K562 (cell line): Measurements from ENCODE around the gene LRP10. TPM values are rescaled to one million over a fixed set of nuclear protein-coding genes. Genes with fewer than 3 reads are reported as not detected.

Source experiments
- C11orf30 ChIP-seq: fragments of 450-650 bp; IDR thresholded peaks from 2 replicates; pipeline ENCODE4 v1.6.1; 2016; ENCODE audit warnings: low read depth, mild to moderate bottlenecking
- CBX3 ChIP-seq, 2 experiments: IDR thresholded peaks; 1 replicate in 1 of 2; 2 replicates in 1 of 2; pipeline ENCODE4 v1.6.1; 2012; ENCODE audit warnings: inconsistent platforms in 2 of 2, low read length in 2 of 2, borderline replicate concordance in 1 of 2, control low read depth in 1 of 2
- CREB1 ChIP-seq, 2 experiments: sonication (generic) in 1 of 2; formaldehyde crosslinking in 1 of 2; IDR thresholded peaks; 2 replicates each; pipeline versions ENCODE4 v1.6.1 to v1.8.0; 2012 to 2022; ENCODE audit warnings: inconsistent platforms in 1 of 2, mild to moderate bottlenecking in 1 of 2, missing genetic modification reagents in 1 of 2, moderate library complexity in 1 of 2
- GATAD2B ChIP-seq: fragments of 450-650 bp; IDR thresholded peaks from 2 replicates; pipeline ENCODE4 v1.6.1; 2017; ENCODE audit warnings: mild to moderate bottlenecking, borderline replicate concordance
- HCFC1 ChIP-seq: IDR thresholded peaks from 2 replicates; pipeline ENCODE4 v1.6.1; 2012; ENCODE audit warnings: low read depth, low read length, improper control_type of control experiment
- JUND ChIP-seq, 2 experiments: IDR thresholded peaks; 2 replicates in 1 of 2; 3 replicates in 1 of 2; pipeline ENCODE4 v1.6.1; 2011; ENCODE audit warnings: borderline replicate concordance in 2 of 2, low read depth in 2 of 2, low read length in 2 of 2, improper control_type of control experiment in 1 of 2, missing biosample characterization in 1 of 2, missing genetic modification characterization in 1 of 2, missing genetic modification reagents in 1 of 2
- MBD2 ChIP-seq: sonication (generic); IDR thresholded peaks from 2 replicates; pipeline ENCODE4 v1.6.1; 2016; ENCODE audit warnings: low read depth, borderline replicate concordance
- NFE2 ChIP-seq: IDR thresholded peaks from 2 replicates; pipeline ENCODE4 v1.6.1; 2014; ENCODE audit warnings: antibody characterized with exemption, low read depth
- PHF8 ChIP-seq: fragments of 200-600 bp; sonication (generic); IDR thresholded peaks from 2 replicates; pipeline ENCODE4 v1.6.1; 2012; ENCODE audit warnings: mixed run types, mild to moderate bottlenecking, inconsistent platforms, low read length, moderate library complexity, borderline replicate concordance
- POLR2G ChIP-seq: fragments of 200-400 bp; formaldehyde crosslinking; IDR thresholded peaks from 2 replicates; pipeline ENCODE4 v1.6.1; 2017; ENCODE audit warnings: low read depth, mild to moderate bottlenecking, antibody characterized with exemption, low read length, moderate library complexity
- SMARCA4 ChIP-seq: fragments of 450-650 bp; IDR thresholded peaks from 2 replicates; pipeline ENCODE4 v1.6.1; 2016
- TAF9B ChIP-seq: fragments of 450-650 bp; IDR thresholded peaks from 2 replicates; pipeline ENCODE4 v1.6.1; 2018; ENCODE audit warnings: mild to moderate bottlenecking; ENCODE audit not compliant: partially characterized antibody
- TARDBP ChIP-seq: fragments of 450-650 bp; IDR thresholded peaks from 2 replicates; pipeline ENCODE4 v1.6.1; 2016
- ZNF445 ChIP-seq: fragments of 250-450 bp; sonication (Bioruptor Pico); IDR thresholded peaks from 2 replicates; pipeline ENCODE4 v1.4.0; 2020; ENCODE audit warnings: low read depth, mild to moderate bottlenecking, moderate library complexity
- polyA plus RNA-seq, 8 experiments: library from polyadenylated mRNA; depleted of rRNA in 4 of 8; stranded (reverse) in 5 of 8; unstranded in 3 of 8; fragments of >200 nt; fragmentation: Nextera tagmentation in 2 of 8; fragmentation: Illumina TruSeq in 1 of 8; extraction: Ambion mirVana in 2 of 8; extraction: Trizol in 1 of 8; gene quantifications; 2 replicates each; pipeline versions ENCODE4 v1.2.1 to v1.2.3, GENCODE V29; 2011 to 2014; ENCODE audit warnings: inconsistent platforms in 1 of 8, missing spikeins in 1 of 8
- total RNA-seq, 7 experiments: library from RNA; depleted of rRNA in 6 of 7; stranded (reverse); fragments of >200 nt in 6 of 7; fragmentation: Illumina TruSeq in 2 of 7; extraction: Trizol in 2 of 7; gene quantifications; 2 replicates each; pipeline versions ENCODE4 v1.2.1 to v1.2.3, GENCODE V29; 2011 to 2021; ENCODE audit warnings: low replicate concordance in 1 of 7
- TF ChIP-seq, protein P1 (sequence below): fragments of 250-450 bp; sonication (Bioruptor Pico); IDR thresholded peaks from 2 replicates; pipeline ENCODE4 v1.4.0; 2020; ENCODE audit warnings: mild to moderate bottlenecking, moderate library complexity
- TF ChIP-seq, protein P2 (sequence below): sonication (generic); formaldehyde crosslinking; IDR thresholded peaks from 2 replicates; pipeline ENCODE4 v1.8.0; 2022; ENCODE audit warnings: missing genetic modification reagents, mild to moderate bottlenecking, borderline replicate concordance
- TF ChIP-seq, protein P3 (sequence below): fragments of 450-650 bp; IDR thresholded peaks from 2 replicates; pipeline ENCODE4 v1.6.1; 2016; ENCODE audit warnings: antibody characterized with exemption
- TF ChIP-seq, protein P4 (sequence below): sonication (generic); formaldehyde crosslinking; IDR thresholded peaks from 2 replicates; pipeline ENCODE4 v1.8.1; 2023; ENCODE audit warnings: mild to moderate bottlenecking, missing genetic modification reagents

The LRP10 gene
- total and polyA plus RNA-seq, 9 of the 15 experiments (the other 6 are each of a cell fraction or from before 2014, with no cell fraction given): 1.3 to 45.5 (median 10.9) TPM

DNA sequence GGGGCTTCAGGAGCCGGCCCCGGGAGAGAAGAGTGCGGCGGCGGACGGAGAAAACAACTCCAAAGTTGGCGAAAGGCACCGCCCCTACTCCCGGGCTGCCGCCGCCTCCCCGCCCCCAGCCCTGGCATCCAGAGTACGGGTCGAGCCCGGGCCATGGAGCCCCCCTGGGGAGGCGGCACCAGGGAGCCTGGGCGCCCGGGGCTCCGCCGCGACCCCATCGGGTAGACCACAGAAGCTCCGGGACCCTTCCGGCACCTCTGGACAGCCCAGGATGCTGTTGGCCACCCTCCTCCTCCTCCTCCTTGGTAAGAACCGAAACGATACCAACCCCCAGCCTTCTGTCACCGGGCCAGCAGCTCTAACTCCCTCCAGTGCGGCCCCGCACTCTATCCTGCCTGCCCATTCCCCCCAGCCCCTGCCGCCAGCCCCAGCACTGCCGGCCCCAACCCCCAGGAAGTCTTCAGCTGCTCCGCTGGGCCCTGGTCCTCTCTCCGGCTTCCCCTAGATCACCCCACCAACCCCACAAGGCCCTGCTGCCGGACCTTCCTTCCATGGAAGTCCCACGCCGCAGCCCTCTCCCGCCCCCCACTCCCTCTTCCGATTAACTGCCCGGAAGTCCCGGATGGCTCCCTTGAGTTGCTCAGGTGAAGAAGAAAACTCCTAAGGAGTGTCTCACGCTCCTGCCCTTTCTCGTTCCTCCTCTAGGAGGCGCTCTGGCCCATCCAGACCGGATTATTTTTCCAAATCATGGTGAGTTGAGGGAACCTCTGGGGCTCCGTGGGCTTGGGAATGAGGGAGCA is 693 bp downstream of the LRP10 start (continued):
- TF ChIP-seq, protein P1, sequence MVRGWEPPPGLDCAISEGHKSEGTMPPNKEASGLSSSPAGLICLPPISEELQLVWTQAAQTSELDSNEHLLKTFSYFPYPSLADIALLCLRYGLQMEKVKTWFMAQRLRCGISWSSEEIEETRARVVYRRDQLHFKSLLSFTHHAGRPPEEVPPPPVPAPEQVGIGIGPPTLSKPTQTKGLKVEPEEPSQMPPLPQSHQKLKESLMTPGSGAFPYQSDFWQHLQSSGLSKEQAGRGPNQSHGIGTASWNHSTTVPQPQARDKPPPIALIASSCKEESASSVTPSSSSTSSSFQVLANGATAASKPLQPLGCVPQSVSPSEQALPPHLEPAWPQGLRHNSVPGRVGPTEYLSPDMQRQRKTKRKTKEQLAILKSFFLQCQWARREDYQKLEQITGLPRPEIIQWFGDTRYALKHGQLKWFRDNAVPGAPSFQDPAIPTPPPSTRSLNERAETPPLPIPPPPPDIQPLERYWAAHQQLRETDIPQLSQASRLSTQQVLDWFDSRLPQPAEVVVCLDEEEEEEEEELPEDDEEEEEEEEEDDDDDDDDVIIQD: 0 out of 2 replicates have a peak, but pooled peaks have one; percentile 52
- TF ChIP-seq JUND (IDR thresholded peaks at IDR 0.05; ENCODE audit: borderline replicate concordance, low read depth, low read length): peak; percentile 70
- TF ChIP-seq JUND (tag; IDR thresholded peaks at IDR 0.05; ENCODE audit: borderline replicate concordance, low read depth, low read length): peak; percentile 18; the same call in 1 of the 3 replicates
- no peak for TF ChIP-seq ZNF445 (CRISPR knock-in tag)
- TF ChIP-seq GATAD2B: no peak
- TF ChIP-seq TAF9B: peak; percentile 33
- TF ChIP-seq SMARCA4: 0 out of 2 replicates have a peak, but pooled peaks have one; percentile 33
- 0 out of 2 replicates have a peak, but pooled peaks have one; percentile 28 for TF ChIP-seq HCFC1
- no peak for TF ChIP-seq TARDBP
- TF ChIP-seq C11orf30: peak; percentile 48; the same call in 1 of the 2 replicates
- TF ChIP-seq CREB1 (IDR thresholded peaks at IDR 0.05): no peak
- TF ChIP-seq CREB1 (CRISPR knock-in tag; IDR thresholded peaks at IDR 0.05): peak; percentile 12; the same call in 1 of the 2 replicates
- TF ChIP-seq, protein P2, sequence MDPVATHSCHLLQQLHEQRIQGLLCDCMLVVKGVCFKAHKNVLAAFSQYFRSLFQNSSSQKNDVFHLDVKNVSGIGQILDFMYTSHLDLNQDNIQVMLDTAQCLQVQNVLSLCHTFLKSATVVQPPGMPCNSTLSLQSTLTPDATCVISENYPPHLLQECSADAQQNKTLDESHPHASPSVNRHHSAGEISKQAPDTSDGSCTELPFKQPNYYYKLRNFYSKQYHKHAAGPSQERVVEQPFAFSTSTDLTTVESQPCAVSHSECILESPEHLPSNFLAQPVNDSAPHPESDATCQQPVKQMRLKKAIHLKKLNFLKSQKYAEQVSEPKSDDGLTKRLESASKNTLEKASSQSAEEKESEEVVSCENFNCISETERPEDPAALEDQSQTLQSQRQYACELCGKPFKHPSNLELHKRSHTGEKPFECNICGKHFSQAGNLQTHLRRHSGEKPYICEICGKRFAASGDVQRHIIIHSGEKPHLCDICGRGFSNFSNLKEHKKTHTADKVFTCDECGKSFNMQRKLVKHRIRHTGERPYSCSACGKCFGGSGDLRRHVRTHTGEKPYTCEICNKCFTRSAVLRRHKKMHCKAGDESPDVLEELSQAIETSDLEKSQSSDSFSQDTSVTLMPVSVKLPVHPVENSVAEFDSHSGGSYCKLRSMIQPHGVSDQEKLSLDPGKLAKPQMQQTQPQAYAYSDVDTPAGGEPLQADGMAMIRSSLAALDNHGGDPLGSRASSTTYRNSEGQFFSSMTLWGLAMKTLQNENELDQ (CRISPR knock-in tag): no peak
- TF ChIP-seq POLR2G: peak; percentile 74
- TF ChIP-seq NFE2: 0 out of 2 replicates have a peak, but pooled peaks have one; percentile 63
- TF ChIP-seq, protein P3, sequence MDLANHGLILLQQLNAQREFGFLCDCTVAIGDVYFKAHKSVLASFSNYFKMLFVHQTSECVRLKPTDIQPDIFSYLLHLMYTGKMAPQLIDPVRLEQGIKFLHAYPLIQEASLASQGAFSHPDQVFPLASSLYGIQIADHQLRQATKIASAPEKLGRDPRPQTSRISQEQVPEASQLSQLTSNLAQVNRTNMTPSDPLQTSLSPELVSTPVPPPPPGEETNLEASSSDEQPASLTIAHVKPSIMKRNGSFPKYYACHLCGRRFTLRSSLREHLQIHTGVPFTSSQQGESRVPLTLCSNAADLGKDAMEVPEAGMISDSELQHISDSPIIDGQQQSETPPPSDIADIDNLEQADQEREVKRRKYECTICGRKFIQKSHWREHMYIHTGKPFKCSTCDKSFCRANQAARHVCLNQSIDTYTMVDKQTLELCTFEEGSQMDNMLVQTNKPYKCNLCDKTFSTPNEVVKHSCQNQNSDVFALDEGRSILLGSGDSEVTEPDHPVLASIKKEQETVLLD: no peak
- peak; percentile 3; the same call in 1 of the 2 replicates for TF ChIP-seq PHF8
- no peak for TF ChIP-seq MBD2
- TF ChIP-seq, protein P4, sequence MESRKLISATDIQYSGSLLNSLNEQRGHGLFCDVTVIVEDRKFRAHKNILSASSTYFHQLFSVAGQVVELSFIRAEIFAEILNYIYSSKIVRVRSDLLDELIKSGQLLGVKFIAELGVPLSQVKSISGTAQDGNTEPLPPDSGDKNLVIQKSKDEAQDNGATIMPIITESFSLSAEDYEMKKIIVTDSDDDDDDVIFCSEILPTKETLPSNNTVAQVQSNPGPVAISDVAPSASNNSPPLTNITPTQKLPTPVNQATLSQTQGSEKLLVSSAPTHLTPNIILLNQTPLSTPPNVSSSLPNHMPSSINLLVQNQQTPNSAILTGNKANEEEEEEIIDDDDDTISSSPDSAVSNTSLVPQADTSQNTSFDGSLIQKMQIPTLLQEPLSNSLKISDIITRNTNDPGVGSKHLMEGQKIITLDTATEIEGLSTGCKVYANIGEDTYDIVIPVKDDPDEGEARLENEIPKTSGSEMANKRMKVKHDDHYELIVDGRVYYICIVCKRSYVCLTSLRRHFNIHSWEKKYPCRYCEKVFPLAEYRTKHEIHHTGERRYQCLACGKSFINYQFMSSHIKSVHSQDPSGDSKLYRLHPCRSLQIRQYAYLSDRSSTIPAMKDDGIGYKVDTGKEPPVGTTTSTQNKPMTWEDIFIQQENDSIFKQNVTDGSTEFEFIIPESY (CRISPR knock-in tag): 0 out of 2 replicates have a peak, but pooled peaks have one; percentile 26
- TF ChIP-seq CBX3 (IDR thresholded peaks at IDR 0.05; ENCODE audit: borderline replicate concordance in 1 of 2, low read length in 2 of 2): no peak
